Measurements from ENCODE around the gene RIMBP2.

DNA sequence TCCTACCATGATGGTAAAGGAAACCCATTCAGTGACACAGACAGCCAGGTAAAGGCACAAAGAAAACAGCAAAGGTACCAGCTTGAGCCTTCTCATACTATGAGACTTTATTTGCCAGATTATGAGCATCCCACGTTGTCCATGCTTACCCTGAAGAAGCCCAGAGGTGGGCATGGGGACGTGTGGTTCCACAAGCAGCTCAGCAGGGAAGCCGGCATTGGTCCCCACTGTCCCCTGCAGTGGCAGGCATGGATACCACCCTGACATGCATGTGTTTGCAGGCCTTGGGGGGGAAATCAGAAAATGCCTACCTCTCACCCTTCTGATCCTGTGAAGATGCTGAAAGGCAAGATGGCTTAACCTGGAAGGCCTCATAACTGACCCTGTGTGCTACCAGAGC lies 195.3 kb downstream of the RIMBP2 start:
- TF ChIP-seq CTCF (IDR thresholded peaks at IDR 0.05) (no peak), EZH2phosphoT487 (IDR thresholded peaks at IDR 0.05) (no peak)
